Measurements from ENCODE around the gene ZNF526. TPM values are rescaled to one million over a fixed set of nuclear protein-coding genes. Genes with fewer than 3 reads are reported as not detected.
"Not testable (repeated sequence)": the region's sequence is repeated elsewhere in the genome, so short reads cannot be mapped to it uniquely, and the experiment has no call there.

The ZNF526 gene
- total RNA-seq, 1 donor from 2014 or later = 12.1 TPM

DNA sequence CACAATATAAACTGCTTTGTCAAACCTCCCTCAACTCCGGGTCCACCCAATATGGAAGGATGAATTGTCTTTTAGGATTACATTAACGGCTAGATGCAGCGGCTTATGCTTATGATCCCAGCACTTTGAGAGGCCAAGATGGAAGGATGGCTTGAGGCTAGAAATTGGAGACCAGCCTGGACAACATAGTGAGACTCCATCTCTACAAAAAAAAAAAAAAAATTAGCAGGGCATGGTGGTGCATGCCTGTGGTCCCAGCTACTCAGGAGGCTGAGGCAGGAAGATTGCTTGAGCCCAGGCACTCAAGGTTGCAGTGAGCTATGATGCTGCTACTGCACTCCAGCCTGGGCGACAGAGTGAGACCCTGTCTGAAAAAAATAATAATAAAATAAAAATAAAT lies 46.0 kb downstream of the ZNF526 start:
- DNase-seq (ENCODE audit: low spot score) = not testable (repeated sequence)

DNA sequence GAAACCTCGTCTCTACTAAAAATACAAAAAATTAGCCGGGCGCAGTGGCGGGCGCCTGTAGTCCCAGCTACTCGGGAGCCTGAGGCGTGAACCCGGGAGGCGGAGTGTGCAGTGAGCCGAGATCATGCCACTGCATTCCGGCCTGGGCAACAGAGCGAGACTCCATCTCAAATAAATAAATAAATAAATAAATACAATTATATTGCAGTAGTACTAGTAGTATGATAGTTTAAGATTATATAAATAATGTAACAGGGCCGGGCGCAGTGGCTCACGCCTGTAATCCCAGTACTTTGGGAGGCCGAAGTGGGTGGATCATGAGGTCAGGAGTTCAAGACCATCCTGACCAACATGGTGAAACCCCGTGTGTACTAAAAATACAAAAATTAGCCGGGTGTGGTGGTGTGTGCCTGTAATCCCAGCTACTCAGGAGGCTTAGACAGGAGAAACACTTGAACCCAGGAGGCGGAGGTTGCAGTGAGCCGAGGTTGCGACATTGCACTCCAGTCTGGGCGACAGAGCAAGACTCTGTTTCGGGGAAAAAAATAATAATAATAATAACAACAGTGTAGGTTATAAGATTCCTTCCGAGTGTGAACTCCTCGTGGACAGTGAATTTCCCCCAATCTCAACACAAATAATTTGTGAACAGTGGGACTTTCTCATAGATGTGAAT lies 47.0 kb downstream of the ZNF526 start:
- not testable (repeated sequence) for DNase-seq (ENCODE audit: low spot score)

DNA sequence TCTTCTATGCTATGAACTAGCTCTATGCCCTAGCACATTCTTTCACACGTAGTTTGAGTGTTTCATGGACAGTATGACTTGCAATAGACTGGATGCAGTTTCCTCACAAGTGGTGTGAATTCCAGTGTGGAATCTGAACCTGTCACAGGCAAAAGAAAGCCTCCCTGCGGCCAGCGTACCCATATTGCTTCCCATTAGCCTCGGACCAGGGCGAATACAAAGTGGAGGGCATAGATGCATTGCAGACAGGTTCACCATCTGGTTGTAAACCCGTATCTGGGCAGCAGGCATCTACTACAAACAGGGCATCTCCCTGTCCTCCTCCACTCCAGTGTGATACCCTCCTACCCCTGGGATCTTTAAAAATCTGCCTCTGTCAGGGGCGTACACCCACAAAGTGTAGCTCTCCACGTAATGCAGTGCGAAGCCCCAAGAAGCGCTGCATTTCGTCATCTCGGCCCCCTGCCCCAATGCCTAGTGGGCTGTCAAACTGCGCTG lies 47.6 kb downstream of the ZNF526 start:
- no peak for DNase-seq (ENCODE audit: low spot score)

DNA sequence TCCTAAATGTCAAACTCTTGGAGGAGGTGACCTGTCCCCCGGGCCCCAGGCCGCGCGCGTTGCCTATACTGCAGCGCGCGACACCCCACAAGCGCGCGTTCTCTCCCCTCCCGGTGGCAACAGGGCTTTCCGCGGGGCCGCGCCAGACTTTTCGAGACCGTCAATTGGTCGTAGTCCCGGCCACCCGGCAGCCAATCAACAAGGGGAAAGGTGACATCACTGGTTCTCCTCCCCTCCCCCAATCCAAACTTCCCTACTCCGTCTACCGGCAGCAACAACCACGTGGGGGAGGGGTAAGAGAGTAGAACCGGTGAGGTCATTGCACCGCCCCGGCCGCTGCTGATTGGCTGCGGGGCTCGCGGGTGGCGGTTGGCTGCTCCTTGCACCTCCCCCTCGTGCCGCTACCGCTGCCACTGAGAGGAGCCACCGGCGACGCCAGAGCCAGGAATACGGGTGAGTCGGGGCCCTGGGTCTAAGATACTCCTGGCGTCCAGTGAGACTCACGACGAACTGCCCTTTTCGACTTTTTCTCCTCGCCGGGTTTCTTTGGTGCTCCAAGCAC lies 48.1 kb downstream of the ZNF526 start:
- peak; percentile 100 for DNase-seq (ENCODE audit: low spot score)

DNA sequence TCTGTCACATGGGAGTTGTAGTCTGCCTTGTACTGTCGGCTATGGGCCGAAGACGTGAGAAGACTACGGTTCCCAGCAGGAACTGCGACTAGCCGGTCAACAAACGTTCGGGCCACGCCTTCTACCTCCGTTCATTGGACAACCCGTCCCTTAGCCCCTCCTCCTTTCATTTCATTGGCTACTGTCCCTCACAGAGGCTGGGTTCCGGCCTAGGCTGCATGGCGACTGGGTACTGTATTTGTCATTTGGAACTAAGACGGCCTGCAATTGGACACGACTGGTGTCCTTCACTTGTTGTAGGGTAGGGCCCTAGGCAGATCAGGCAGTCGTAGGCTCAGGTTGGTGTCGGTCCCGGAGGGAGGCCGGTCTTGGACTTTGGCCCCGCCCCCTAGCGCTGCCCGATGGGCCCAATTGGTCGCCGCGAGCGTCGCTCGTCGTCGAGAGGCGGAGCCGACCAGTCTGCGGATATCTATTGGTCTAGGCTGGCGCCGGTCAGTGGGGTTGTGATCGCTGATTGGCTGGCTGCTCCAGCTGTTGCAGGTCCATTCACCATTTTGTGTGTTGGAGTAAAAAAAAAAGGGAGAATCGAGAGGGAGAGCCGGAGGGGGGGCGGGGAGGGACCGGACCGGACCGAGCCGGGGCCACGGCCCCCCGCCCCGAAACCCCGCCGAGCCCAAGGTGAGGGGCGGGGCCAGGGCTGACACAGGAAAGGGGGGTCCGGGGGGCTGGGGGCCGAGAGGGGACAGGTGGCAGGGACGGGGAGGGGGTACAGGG lies 48.8 kb downstream of the ZNF526 start, which contains the start of gene CIC:
Gene CIC (plus strand): TSS at position 549 of the 774 bp plus-strand sequence. CDS start 2,532 bp downstream, outside the sequence.
- DNase-seq (ENCODE audit: low spot score) = peak; percentile 100

DNA sequence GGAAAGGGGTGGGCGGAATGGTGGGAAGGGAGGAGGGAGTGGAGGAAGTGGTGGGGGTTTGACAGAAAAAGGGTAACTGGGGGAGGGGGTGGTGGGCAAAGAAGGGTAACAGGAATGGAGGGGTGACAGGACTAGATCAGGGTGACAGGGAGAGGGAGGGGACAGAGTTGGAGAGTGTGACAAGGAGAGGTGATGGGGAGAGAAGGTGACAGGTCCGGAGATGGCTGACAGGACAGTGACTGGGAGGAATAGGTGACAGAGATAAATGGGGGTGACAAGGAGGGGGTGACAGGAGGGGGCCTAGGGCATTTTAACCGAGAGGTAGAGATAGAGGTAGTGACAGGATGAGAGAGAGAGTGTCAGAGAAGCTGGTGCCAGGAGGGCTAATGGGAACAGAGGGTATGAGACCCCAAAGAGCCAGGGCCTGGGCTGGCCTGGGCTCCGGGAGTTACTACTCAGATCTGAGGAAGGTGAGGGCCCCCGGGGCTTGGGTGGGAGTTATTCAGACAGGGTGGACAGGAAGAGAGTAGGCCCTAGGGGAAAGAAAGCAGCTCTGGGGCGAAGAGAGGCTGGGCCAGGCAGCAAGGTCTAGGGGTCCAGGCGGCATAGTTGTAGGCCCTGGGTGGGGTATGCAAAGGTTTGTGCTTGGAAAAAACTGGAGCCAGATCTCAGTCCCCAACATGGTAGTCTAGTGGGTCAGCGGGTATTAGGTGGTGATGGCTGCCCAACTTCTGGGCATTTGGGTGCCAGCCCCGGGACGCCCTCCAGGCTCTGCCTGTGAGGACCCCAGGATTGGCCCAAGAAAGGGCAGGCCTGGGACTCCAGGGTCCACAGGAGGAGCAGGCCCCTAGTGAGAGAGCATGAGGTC lies 49.6 kb downstream of the ZNF526 start:
- no peak for DNase-seq (ENCODE audit: low spot score)

DNA sequence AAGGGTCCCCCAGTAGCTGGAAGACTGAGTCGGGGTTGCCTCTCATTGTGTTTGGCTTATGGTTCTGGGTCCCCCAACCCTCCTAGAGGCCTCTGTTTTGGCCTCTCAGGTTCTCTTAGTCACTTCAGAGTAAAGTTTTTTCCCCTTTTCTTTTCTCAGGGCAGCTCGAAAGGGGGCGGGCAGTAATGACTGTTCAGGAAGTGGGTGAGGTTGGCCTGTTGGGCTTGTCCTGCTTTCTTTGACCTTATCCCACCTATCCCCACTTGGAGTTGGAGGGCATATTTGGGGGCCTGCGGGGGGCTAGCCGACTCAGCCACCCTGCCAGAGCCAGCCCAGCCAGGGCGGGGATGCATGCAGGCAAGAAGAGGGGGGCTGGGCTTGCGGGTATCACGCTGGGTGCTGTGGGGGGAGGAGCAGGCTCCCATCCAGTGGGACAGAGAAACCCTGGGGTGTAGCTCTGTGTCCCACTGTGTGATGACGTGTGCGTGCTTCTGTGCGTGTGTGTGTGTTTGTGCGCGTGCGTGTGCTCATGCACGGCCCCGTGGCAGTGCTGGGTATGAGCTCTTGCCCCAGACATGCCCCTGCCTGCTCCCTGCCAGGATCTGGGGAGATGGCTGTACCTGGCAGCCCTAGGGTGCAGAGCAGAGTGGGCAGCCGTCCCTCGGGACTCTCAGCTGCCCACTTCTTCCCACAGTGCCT lies 50.4 kb downstream of the ZNF526 start:
- no peak for DNase-seq (ENCODE audit: low spot score)

DNA sequence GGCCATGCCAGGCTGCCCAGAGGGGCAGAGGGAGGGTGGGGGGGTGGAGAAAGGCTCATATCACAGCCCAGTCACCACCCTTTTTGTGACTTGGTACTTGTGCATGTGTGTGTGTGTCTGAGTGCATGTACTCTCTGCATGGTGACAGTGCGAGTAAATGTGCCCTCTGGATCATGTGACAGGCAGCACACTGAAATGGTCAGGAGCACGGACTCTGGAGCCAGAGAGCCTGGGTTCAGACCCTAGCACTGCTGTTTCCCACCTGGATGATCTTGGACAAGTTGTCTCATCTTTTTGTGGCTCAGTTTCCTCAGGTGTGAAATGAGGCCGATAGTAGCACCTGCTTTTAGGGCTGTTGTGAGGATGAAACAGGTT lies 50.9 kb downstream of the ZNF526 start:
- DNase-seq (ENCODE audit: low spot score) = no peak

DNA sequence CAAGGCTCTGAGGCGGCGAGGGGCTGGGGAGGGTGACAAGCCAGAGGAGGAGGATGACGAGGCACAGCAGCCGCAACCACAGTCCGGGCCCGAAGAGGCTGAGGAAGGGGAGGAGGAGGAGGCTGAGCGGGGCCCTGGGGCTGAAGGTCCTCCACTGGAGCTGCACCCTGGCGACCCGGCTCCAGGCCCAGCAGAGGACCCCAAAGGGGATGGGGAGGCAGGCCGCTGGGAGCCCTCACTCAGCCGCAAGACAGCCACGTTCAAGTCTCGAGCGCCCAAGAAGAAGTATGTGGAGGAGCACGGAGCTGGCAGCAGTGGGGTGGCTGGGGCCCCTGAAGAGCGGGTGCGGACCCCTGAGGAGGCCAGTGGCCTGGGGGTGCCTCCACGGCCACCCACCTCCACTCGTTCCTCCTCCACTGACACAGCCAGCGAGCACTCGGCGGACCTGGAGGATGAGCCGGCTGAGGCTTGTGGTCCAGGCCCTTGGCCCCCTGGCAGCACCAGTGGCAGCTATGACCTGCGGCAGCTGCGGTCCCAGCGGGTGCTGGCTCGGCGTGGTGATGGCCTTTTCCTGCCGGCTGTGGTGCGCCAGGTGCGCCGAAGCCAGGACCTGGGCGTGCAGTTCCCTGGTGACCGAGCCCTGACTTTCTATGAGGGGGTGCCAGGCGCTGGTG lies 51.9 kb downstream of the ZNF526 start:
- no peak for DNase-seq (ENCODE audit: low spot score)

DNA sequence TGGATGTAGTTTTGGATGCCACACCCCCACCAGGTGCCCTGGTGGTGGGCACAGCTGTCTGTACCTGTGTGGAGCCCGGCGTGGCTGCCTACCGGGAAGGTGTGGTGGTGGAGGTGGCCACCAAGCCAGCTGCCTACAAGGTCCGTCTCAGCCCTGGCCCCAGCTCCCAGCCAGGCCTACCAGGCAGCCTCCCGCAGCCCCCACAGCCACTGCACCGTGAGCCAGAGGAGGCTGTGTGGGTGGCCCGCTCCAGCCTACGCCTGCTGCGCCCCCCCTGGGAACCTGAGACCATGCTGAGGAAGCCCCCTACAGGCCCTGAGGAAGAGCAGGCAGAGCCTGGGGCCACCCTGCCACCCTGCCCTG lies 52.4 kb downstream of the ZNF526 start:
- no peak for DNase-seq (ENCODE audit: low spot score)

DNA sequence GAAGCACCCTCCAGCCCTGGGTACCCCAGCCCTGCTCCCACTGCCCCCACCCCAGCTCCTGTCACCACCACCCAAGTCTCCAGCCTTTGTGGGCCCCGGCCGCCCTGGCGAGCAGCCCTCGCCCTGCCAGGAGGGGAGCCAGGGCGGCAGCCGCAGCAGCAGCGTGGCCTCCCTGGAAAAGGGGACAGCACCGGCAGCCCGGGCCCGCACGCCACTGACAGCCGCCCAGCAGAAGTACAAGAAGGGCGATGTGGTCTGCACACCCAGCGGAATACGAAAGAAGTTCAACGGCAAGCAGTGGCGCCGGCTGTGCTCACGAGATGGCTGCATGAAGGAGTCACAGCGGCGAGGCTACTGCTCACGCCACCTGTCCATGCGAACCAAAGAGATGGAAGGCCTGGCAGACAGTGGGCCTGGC lies 52.9 kb downstream of the ZNF526 start:
- no peak for DNase-seq (ENCODE audit: low spot score)

DNA sequence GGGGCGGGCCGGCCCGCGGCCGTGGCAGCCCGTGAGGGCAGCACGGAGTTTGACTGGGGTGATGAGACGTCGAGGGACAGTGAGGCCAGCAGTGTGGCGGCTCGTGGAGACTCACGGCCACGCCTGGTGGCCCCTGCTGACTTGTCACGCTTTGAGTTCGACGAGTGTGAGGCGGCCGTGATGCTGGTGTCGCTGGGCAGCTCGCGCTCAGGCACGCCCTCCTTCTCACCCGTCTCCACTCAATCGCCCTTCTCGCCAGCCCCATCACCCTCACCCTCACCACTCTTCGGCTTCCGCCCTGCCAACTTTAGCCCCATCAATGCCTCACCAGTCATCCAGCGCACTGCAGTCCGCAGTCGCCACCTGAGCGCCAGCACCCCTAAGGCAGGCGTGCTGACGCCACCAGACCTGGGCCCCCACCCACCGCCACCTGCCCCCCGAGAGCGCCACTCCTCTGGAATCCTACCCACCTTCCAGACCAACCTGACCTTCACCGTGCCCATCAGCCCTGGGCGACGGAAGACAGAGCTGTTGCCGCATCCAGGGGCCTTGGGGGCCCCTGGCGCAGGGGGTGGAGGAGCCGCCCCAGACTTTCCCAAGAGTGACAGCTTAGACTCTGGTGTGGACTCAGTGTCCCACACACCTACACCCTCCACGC lies 53.4 kb downstream of the ZNF526 start:
- DNase-seq (ENCODE audit: low spot score) = no peak

DNA sequence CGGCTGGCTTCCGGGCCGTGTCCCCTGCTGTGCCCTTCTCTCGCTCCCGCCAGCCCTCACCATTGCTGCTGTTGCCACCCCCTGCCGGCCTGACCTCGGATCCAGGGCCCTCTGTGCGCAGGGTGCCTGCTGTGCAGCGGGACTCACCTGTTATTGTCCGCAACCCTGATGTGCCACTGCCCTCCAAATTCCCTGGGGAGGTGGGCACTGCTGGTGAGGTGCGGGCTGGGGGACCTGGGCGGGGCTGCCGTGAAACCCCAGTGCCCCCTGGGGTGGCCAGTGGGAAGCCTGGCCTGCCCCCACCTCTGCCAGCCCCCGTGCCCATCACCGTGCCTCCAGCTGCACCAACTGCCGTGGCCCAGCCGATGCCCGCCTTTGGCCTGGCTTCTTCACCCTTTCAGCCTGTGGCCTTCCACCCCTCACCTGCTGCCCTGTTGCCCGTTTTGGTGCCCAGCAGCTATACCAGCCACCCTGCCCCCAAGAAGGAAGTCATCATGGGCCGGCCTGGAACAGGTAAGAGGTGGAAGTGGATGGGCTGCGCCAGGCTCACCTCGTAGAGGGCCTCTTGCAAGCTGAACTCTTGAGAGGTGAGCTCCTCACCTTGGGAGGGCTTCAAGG lies 54.1 kb downstream of the ZNF526 start:
- DNase-seq (ENCODE audit: low spot score) = no peak

DNA sequence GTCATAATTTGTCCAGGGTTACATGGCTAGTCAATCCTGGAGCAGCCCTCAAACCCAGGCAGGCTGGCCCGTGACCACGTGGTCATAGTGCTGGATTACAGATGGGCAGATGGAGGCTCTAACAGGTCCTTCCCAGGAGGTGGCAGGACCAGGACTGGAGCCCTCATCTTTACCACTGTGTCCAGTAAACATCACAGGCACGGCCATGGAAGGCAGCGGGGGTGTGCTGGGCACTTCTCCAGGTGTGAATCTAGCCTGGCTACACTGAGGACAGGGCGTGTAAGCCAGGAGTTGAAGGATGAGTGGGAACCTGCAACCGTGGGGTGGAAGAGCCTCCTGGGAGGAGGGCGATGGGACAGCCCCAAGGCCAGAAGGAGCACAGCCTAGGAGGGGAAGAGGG lies 55.0 kb downstream of the ZNF526 start:
- DNase-seq (ENCODE audit: low spot score) = no peak

DNA sequence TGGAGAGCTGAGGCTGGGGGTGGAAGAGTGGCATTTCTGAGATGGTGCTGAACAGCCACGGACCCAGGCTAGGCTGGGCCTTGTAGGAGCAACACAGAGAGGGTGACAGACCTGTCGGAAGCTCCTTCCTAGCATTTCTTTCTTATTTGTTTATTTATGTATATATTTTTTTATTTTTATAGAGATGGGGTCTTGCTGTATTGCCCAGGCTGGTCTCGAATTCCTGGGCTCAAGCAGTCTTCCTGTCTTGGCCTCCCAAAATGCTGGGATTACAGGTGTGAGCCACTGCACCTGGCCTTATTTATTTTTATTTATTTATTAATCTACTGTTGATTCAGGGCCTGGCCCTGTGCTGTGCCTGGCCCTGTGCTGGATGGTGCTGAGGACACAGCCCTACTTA lies 55.4 kb downstream of the ZNF526 start:
- DNase-seq (ENCODE audit: low spot score) = no peak

DNA sequence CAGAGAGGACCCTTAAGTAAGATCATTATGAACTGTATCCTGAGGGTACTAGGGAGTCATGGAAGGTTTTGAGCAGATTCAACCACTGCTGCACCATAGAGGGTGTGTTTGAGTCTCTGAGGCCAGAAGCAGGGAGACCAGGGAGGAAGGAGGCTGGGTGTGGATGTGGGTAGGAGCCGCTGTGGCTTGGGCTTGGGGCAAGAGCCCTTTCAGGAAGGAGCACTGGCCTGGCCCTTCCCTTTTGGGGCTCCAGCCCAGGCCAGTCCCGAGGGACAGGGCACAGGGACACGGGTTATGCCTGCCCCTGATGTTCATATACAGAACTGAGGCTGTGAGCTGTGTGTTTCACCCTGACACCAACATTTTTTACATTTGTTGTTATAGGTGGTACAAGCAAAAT lies 56.2 kb downstream of the ZNF526 start:
- no peak for DNase-seq (ENCODE audit: low spot score)

DNA sequence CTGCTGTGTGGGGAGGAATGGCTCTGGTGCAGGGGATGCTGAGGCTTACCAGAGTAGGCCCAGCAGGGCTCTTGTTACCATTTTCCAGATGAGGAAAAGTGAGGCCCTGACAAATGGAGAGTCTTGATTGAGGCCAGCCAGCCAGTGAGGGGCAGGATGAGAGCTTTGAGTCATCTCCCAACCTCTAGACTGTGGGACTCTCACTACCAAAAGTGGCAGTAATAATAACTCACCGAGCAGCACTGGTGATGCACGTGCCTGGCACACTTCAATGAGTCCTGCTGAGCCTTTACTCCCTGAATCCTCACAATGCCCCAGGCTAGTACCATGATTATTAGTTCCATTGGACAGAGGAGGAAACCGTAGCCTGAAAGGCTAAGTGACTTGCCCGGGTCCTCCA lies 56.7 kb downstream of the ZNF526 start:
- DNase-seq (ENCODE audit: low spot score) = no peak

All from mucosa of gallbladder (tissue), 1 donor.